ENCODE measurements around the gene PPP1R8. TPM values are rescaled to one million over a fixed set of nuclear protein-coding genes. Genes with fewer than 3 reads are reported as not detected.
"Not testable (repeated sequence)": the region's sequence is repeated elsewhere in the genome, so short reads cannot be mapped to it uniquely, and the experiment has no call there.

PPP1R8 gene
- total RNA-seq, 4 donors from 2014 or later = 38.6 to 55.1 (median 41.0) TPM

DNA sequence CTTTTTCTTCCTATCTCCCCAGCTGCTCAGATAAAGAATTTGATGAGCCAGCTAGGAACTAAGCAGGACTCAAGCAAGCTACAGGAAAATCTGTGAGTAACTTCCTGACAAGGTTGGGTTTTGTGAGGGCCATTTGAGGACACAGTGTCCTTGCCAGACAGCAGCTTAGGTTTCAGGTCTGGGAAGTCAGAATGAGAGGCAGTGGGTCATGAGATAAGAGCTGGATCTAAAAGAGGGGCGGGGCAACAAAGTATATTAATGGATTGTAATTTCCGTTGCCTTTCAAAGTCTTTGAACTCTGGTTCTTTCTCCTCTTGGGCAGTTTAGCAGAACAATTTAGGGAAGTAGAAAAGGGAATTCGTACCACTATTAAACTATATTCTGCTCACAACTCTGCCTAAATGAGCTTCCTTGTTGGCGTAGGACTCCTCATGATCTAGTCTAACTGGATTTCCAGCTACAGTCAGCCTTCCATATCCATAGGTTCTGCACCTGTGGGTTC, 41.0 kb upstream of the PPP1R8 start:
- H3K4me1 ChIP-seq = peaks cover 0 to 29% (median 0%) of the 10 kb centered on the region in 3 donors
- H3K27me3 ChIP-seq = no peaks in the 10 kb centered on the region
- H3K4me3 ChIP-seq = no peak overlapping the region
- 57 to 62% methylated on average over 3 to 4 of the region's 4 CpGs for WGBS, 2 donors (ENCODE audit: low coverage in 1 of 2)
- peaks cover 0 to 48% of the 10 kb centered on the region in 2 donors for H3K36me3 ChIP-seq
- peak overlapping the region in 3 of 4 donors; percentile 33 to 51 (median 33) for H3K27ac ChIP-seq
- peak; percentile 77 for ATAC-seq
- H3K9me3 ChIP-seq = no peaks in the 10 kb centered on the region
- TF ChIP-seq POLR2AphosphoS5 (IDR thresholded peaks at IDR 0.05) = peak; percentile 21
- TF ChIP-seq, protein P1, sequence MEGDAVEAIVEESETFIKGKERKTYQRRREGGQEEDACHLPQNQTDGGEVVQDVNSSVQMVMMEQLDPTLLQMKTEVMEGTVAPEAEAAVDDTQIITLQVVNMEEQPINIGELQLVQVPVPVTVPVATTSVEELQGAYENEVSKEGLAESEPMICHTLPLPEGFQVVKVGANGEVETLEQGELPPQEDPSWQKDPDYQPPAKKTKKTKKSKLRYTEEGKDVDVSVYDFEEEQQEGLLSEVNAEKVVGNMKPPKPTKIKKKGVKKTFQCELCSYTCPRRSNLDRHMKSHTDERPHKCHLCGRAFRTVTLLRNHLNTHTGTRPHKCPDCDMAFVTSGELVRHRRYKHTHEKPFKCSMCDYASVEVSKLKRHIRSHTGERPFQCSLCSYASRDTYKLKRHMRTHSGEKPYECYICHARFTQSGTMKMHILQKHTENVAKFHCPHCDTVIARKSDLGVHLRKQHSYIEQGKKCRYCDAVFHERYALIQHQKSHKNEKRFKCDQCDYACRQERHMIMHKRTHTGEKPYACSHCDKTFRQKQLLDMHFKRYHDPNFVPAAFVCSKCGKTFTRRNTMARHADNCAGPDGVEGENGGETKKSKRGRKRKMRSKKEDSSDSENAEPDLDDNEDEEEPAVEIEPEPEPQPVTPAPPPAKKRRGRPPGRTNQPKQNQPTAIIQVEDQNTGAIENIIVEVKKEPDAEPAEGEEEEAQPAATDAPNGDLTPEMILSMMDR (IDR thresholded peaks at IDR 0.05) = no peak

DNA sequence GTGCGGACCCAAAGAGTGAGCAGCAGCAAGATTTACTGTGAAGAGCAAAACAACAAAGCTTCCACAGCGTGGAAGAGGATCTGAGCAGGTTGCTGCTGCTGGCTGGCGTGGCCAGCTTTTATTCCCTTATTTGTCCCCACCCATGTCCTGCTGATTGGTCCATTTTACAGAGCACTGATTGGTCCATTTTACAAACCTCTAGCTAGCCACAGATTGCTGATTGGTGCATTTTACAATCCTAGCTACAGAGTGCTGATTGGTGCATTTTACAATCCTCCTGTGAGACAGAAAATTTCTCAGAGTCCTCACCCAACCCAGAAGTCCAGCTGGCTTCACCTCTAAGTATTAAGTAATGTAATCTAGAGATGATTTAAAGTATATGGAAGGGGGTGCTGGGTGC, 40.3 kb upstream of the PPP1R8 start:
- not testable (repeated sequence) for ATAC-seq, H3K4me3 ChIP-seq, H3K9me3 ChIP-seq, H3K27me3 ChIP-seq
- peaks cover 0 to 54% of the 10 kb centered on the region in 2 donors for H3K36me3 ChIP-seq
- 89 to 100% methylated on average over 2 to 3 of the region's 3 CpGs for WGBS, 2 donors (ENCODE audit: low coverage in 1 of 2)
- peaks cover 0 to 25% (median 0%) of the 10 kb centered on the region in 3 donors for H3K4me1 ChIP-seq
- peak overlapping the region in 3 of 4 donors; percentile 26 to 51 (median 33) for H3K27ac ChIP-seq

DNA sequence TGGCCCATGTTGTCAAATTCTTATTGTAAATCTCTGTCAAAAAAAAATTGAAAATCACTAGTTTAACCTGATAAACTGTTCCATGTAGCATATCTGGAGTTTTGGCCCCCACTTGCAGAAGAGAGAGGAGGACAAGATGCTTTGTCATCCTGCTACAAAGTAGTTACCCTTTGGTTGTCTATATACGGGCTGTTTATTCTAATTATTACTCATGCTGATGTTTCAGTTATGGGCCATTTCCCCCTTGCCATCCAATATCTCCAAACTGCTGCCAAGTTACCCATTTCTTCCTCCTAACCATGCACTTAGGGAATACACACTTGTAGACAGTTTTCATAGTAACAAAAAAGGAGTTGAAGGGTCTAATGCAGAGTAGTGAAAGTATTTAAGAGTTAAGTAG, 35.0 kb upstream of the PPP1R8 start:
- no peaks in the 10 kb centered on the region for H3K27me3 ChIP-seq
- H3K4me3 ChIP-seq = no peak overlapping the region
- TF ChIP-seq POLR2A (IDR thresholded peaks at IDR 0.05) (no peak), EP300 (IDR thresholded peaks at IDR 0.05) (no peak), POLR2AphosphoS5 (IDR thresholded peaks at IDR 0.05) (no peak)
- TF ChIP-seq, protein P1 (IDR thresholded peaks at IDR 0.05) = no peak
- ATAC-seq = no peak
- no peaks in the 10 kb centered on the region for H3K4me1 ChIP-seq
- WGBS, 2 donors (ENCODE audit: low coverage in 1 of 2) = 27% methylated on average over 1 of the region's 1 CpG; no CpG with 5 or more reads in 1 of the 2 donors
- H3K27ac ChIP-seq = no peak overlapping the region
- no peaks in the 10 kb centered on the region for H3K9me3 ChIP-seq
- peaks cover 0 to 96% of the 10 kb centered on the region in 2 donors for H3K36me3 ChIP-seq

DNA sequence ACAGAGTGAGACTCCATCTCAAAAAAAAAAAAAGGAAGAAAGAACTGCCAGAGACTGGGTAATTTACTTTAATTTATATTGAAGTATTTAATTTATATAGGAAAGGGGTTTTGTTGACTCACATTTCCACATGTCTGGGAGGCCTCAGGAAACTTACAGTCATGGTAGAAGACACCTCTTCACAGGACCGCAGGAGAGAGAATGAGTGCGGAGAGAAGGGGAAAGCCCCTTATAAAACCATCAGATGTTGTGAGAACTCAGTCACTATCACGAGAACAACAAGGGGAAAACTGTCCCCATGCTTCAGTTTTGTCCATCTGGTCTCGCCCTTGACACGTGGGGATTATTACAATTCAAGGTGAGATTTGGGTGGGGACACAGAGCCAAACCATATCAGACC, 25.8 kb upstream of the PPP1R8 start:
- Histone ChIP-seq H3K4me3 (no peak overlapping the region), H3K4me1 (no peaks in the 10 kb centered on the region), H3K9me3 (no peaks in the 10 kb centered on the region), H3K36me3 (peaks cover 7 to 75% of the 10 kb centered on the region in 2 donors), H3K27ac (no peak overlapping the region), H3K27me3 (no peaks in the 10 kb centered on the region)
- no peak for ATAC-seq
- 90 to 94% methylated on average over 3 to 5 of the region's 5 CpGs for WGBS, 2 donors (ENCODE audit: low coverage in 1 of 2)
- TF ChIP-seq EP300 (IDR thresholded peaks at IDR 0.05) (no peak), POLR2AphosphoS5 (IDR thresholded peaks at IDR 0.05) (no peak), POLR2A (IDR thresholded peaks at IDR 0.05) (no peak)
- TF ChIP-seq, protein P1 (IDR thresholded peaks at IDR 0.05) = no peak

DNA sequence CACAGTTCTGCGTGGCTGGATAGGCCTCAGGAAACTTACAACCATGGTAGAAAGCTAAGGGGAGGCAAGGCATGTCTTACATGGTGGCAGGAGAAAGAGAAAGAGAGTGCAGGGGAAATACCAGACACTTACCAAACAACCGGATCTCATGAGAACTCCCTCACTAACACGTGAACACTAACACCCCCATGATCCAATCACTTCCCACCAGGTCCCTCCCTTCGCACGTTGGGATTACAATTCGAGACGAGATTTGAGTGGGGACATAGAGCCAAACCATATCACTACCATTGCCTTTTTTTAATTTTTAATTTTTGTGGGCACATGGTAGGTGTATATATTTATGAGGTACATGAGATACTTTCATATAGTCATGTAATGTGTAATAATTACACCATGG, 23.8 kb upstream of the PPP1R8 start:
- no peaks in the 10 kb centered on the region for H3K9me3 ChIP-seq
- 79 to 88% methylated on average over 7 of the region's 7 CpGs for WGBS, 2 donors (ENCODE audit: low coverage in 1 of 2)
- no peak for TF ChIP-seq POLR2A (IDR thresholded peaks at IDR 0.05)
- no peak for TF ChIP-seq POLR2AphosphoS5 (IDR thresholded peaks at IDR 0.05)
- no peak for TF ChIP-seq EP300 (IDR thresholded peaks at IDR 0.05)
- TF ChIP-seq, protein P1 (IDR thresholded peaks at IDR 0.05) = no peak
- H3K36me3 ChIP-seq = peaks cover 4 to 69% of the 10 kb centered on the region in 2 donors
- no peak for ATAC-seq
- H3K4me3 ChIP-seq = no peak overlapping the region
- H3K4me1 ChIP-seq = no peaks in the 10 kb centered on the region
- H3K27ac ChIP-seq = no peak overlapping the region
- H3K27me3 ChIP-seq = no peaks in the 10 kb centered on the region
